Fibroblast of pulmonary artery (primary cell): ENCODE results near the gene PLEKHM1.

ENCODE experiments used
- DNase-seq: peaks from one replicate; pipeline ENCODE4 v3.0.0-alpha.2; 2010; ENCODE audit warnings: low read depth
- H3K4me3 ChIP-seq: replicated peaks from 2 replicates; pipeline ENCODE4 v1.5.1; 2011; ENCODE audit warnings: low read depth, mild to moderate bottlenecking, control low read depth, low read length, moderate library complexity
- CTCF ChIP-seq: IDR thresholded peaks from 2 replicates; pipeline ENCODE4 v1.5.1; 2011; ENCODE audit warnings: mild to moderate bottlenecking, control low read depth, low read length, inconsistent platforms; ENCODE audit errors: missing control alignments

Gene PLEKHM1

GRCh38 chr17:45388604-45389325 lies 101.8 kb downstream of the PLEKHM1 start:
- no peak for DNase-seq
- TF ChIP-seq CTCF, result no peak
- H3K4me3 ChIP-seq, result no peak overlapping the region

- H3K4me3 ChIP-seq, result no peak overlapping the region
- no peak for DNase-seq
- no peak for TF ChIP-seq CTCF
Observed at GRCh38 chr17:45387739-45388138, 102.8 kb downstream of the PLEKHM1 start.

GRCh38 chr17:45386178-45386577 lies 104.3 kb downstream of the PLEKHM1 start:
- no peak overlapping the region for H3K4me3 ChIP-seq
- TF ChIP-seq CTCF, result no peak

More at GRCh38 chr17:45386178-45386577, 104.3 kb downstream of the PLEKHM1 start:
- DNase-seq, result no peak
